Small intestine (tissue), 7 donors: Measurements from ENCODE around the gene WDR46. TPM values are rescaled to one million over a fixed set of nuclear protein-coding genes. Genes with fewer than 3 reads are reported as not detected.
"Not testable (repeated sequence)": the region's sequence is repeated elsewhere in the genome, so short reads cannot be mapped to it uniquely, and the experiment has no call there.

Source experiments
- DNase-seq, 2 donors: peaks; one replicate each; pipeline versions ENCODE4 v3.0.0 to v3.0.0-alpha.2; 2013
- FAIRE-seq: peaks from 2 replicates; lab custom pipeline; 2012; peaks lifted over from hg19 to GRCh38; lab: Jason Lieb, UNC
- H3K27ac ChIP-seq, 3 donors: one replicate each; pipeline ENCODE4 v1.5.1; 2013; ENCODE audit warnings: low read length in 2 of 3, mild to moderate bottlenecking in 2 of 3, control low read depth in 1 of 3, inconsistent platforms in 1 of 3, low read depth in 1 of 3, moderate library complexity in 1 of 3
- H3K27me3 ChIP-seq, 3 donors: one replicate each; pipeline ENCODE4 v1.6.1; 2013; ENCODE audit warnings: low read length in 3 of 3, inconsistent platforms in 1 of 3; ENCODE audit not compliant: control insufficient read depth in 3 of 3, insufficient read depth in 3 of 3
- H3K36me3 ChIP-seq, 3 donors: one replicate each; pipeline ENCODE4 v1.6.1; 2013; ENCODE audit warnings: low read length in 3 of 3, inconsistent platforms in 1 of 3, low read depth in 1 of 3, mild to moderate bottlenecking in 1 of 3, moderate library complexity in 1 of 3; ENCODE audit not compliant: control insufficient read depth in 3 of 3, insufficient read depth in 2 of 3
- H3K4me1 ChIP-seq, 3 donors: one replicate each; pipeline ENCODE4 v1.6.1; 2013; ENCODE audit warnings: low read length in 2 of 3, inconsistent platforms in 1 of 3, low read depth in 1 of 3, mild to moderate bottlenecking in 1 of 3, moderate library complexity in 1 of 3; ENCODE audit not compliant: control insufficient read depth in 3 of 3, insufficient read depth in 2 of 3
- H3K4me3 ChIP-seq, 3 donors: one replicate each; pipeline ENCODE4 v1.5.1; 2013; ENCODE audit warnings: low read length in 3 of 3, control low read depth in 1 of 3, inconsistent platforms in 1 of 3, low read depth in 1 of 3, mild to moderate bottlenecking in 1 of 3, moderate library complexity in 1 of 3
- H3K9me3 ChIP-seq, 2 donors: one replicate each; pipeline ENCODE4 v1.6.1; 2013; ENCODE audit warnings: low read depth in 1 of 2, low read length in 1 of 2; ENCODE audit not compliant: control insufficient read depth in 2 of 2, insufficient read depth in 1 of 2
- WGBS, 3 donors: extraction: QIAGEN DNeasy Blood & Tissue Kit; methylation state at CpG; one replicate each; pipeline ENCODE4 v1.1.7; 2013; 5-methylcytosine and 5-hydroxymethylcytosine counted together
- polyA plus RNA-seq, 4 donors: library from polyadenylated mRNA; stranded (reverse) in 3 of 4; unstranded in 1 of 4; fragments of 200-250 nt in 3 of 4; fragments of 120-200 nt in 1 of 4; gene quantifications; one replicate each; pipeline versions ENCODE4 v1.2.1 to v1.2.3, GENCODE V29; 2013
- donor health status: healthy with polysubstance abuse.
- donor health status: control.
- donor health status: control.
- donor health status: Bipolar disorder and iron deficiency.
- donor health status: healthy.

The WDR46 gene
- polyA plus RNA-seq, 4 donors, result 39.4 to 60.5 (median 43.5) TPM

- H3K9me3 ChIP-seq, result no peaks in the 10 kb centered on the region
- H3K27ac ChIP-seq, result peak overlapping the region in 2 of 3 donors; percentile 6 to 56
- no peaks in the 10 kb centered on the region for H3K27me3 ChIP-seq
- peak overlapping the region; percentile 61 to 68 (median 67) for H3K4me3 ChIP-seq
- H3K36me3 ChIP-seq, result peaks cover 0 to 53% (median 2%) of the 10 kb centered on the region in 3 donors
- 2 to 3% (median 3%) methylated on average over 14 of the region's 14 CpGs for WGBS, 3 donors
- no peak for DNase-seq
- no peak for FAIRE-seq
- peaks cover 3 to 17% (median 11%) of the 10 kb centered on the region in 3 donors for H3K4me1 ChIP-seq
These were observed 811 bp upstream of the WDR46 start for GRCh38 chr6:33289784-33290315.

GRCh38 chr6:33288141-33288920, 708 bp downstream of the WDR46 start:
- Histone ChIP-seq H3K9me3 (no peaks in the 10 kb centered on the region), H3K27ac (peak overlapping the region in 1 of 3 donors; percentile 41), H3K36me3 (peaks cover 0 to 50% (median 4%) of the 10 kb centered on the region in 3 donors), H3K4me1 (peaks cover 3 to 17% (median 11%) of the 10 kb centered on the region in 3 donors), H3K4me3 (peak overlapping the region; percentile 61 to 68 (median 67)), H3K27me3 (no peaks in the 10 kb centered on the region)
- DNase-seq (no peak), FAIRE-seq (no peak)
- 8 to 11% (median 9%) methylated on average over 21 of the region's 21 CpGs for WGBS, 3 donors

- DNase-seq, result no peak
- H3K4me3 ChIP-seq, result no peak overlapping the region
- no peak overlapping the region for H3K27ac ChIP-seq
- H3K36me3 ChIP-seq, result peaks cover 0 to 53% (median 4%) of the 10 kb centered on the region in 3 donors
- no peaks in the 10 kb centered on the region for H3K9me3 ChIP-seq
- no peak for FAIRE-seq
- 93 to 95% (median 94%) methylated on average over 22 of the region's 22 CpGs for WGBS, 3 donors
- H3K27me3 ChIP-seq, result no peaks in the 10 kb centered on the region
- H3K4me1 ChIP-seq, result peaks cover 3 to 17% (median 11%) of the 10 kb centered on the region in 3 donors
These were observed 1.8 kb downstream of the WDR46 start for GRCh38 chr6:33286946-33287914.

DNA sequence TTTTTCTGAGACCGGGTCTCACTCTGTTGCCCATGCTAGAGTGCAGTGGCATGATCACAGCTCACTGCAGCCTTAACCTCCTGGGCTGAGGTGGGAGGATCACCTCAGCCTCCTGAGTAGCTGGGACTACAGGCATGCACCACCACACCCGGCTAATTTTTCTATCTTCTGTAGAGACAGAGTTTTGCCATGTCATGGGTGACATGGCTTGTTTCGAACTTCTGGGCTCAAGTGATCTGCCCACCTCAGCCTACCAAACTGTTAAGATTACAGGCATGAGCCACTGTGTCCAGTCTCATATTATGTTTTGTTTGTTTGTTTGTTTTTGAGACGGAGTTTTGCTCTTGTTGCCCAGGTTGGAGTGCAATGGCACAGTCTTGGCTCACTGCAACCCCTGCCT, 3.8 kb downstream of the WDR46 start:
- DNase-seq, H3K4me3 ChIP-seq, H3K9me3 ChIP-seq, H3K27me3 ChIP-seq, FAIRE-seq, H3K27ac ChIP-seq: not testable (repeated sequence)
- WGBS, 3 donors, result 89 to 92% (median 92%) methylated on average over 4 of the region's 4 CpGs
- H3K4me1 ChIP-seq, result peaks cover 2 to 15% (median 8%) of the 10 kb centered on the region in 3 donors
- peaks cover 0 to 63% (median 4%) of the 10 kb centered on the region in 3 donors for H3K36me3 ChIP-seq

DNA sequence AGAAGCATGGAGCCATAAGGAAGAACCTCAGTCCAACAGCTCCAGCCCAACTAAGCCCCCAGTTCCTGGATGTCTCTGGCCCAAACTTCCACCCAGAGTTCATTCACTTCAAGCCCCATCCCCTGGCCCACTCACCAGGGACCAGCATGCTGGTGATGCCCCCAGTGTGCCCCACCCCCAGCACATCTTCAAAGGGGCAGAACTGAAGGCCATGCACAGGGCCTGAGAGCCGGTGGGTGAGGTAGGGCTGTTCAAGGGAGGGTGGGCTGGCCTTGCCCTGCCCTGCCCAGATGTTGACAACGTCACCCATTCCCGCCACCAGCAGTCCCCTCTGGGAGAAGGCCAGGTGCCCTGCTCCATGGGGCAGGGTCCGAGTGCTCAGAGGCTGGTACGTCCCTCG, 8.5 kb downstream of the WDR46 start:
- Histone ChIP-seq H3K9me3 (no peaks in the 10 kb centered on the region), H3K27me3 (no peaks in the 10 kb centered on the region), H3K4me1 (peaks cover 0 to 20% (median 0%) of the 10 kb centered on the region in 3 donors), H3K36me3 (peaks cover 4 to 86% (median 11%) of the 10 kb centered on the region in 3 donors), H3K4me3 (no peak overlapping the region), H3K27ac (peak overlapping the region in 1 of 3 donors; percentile 13)
- FAIRE-seq, result no peak
- DNase-seq, result no peak
- WGBS, 3 donors, result 88 to 94% (median 88%) methylated on average over 6 of the region's 6 CpGs

GRCh38 chr6:33279971-33280511, 9.0 kb downstream of the WDR46 start:
- WGBS, 3 donors, result 64 to 67% (median 65%) methylated on average over 4 to 5 of the region's 5 CpGs
- no peaks in the 10 kb centered on the region for H3K9me3 ChIP-seq
- H3K4me1 ChIP-seq, result peaks cover 0 to 25% (median 0%) of the 10 kb centered on the region in 3 donors
- no peak for FAIRE-seq
- H3K27ac ChIP-seq, result peak overlapping the region in 1 of 3 donors; percentile 13
- no peak overlapping the region for H3K4me3 ChIP-seq
- DNase-seq, result peak; percentile 38 to 66
- no peaks in the 10 kb centered on the region for H3K27me3 ChIP-seq
- peaks cover 4 to 86% (median 11%) of the 10 kb centered on the region in 3 donors for H3K36me3 ChIP-seq

- no peak overlapping the region for H3K4me3 ChIP-seq
- 67 to 78% (median 76%) methylated on average over 13 of the region's 13 CpGs for WGBS, 3 donors
- H3K9me3 ChIP-seq, result no peaks in the 10 kb centered on the region
- peaks cover 0 to 32% (median 0%) of the 10 kb centered on the region in 3 donors for H3K4me1 ChIP-seq
- FAIRE-seq (no peak), DNase-seq (no peak)
- peaks cover 4 to 88% (median 11%) of the 10 kb centered on the region in 3 donors for H3K36me3 ChIP-seq
- H3K27ac ChIP-seq, result no peak overlapping the region
- no peaks in the 10 kb centered on the region for H3K27me3 ChIP-seq
These were observed 9.8 kb downstream of the WDR46 start for GRCh38 chr6:33279257-33279695.
